Skeletal muscle cell (primary cell): ENCODE measurements around the gene KRT8.
A peak's percentile ranks its signal among the peaks of the same experiment; 100 is the strongest.

Experiments
- DNase-seq: peaks from one replicate; pipeline ENCODE4 v3.0.0-alpha.2; 2010; ENCODE audit warnings: low read depth
- H3K4me3 ChIP-seq: 2 replicates; pipeline ENCODE4 v1.5.1; 2011; ENCODE audit warnings: low read depth, mild to moderate bottlenecking, control low read depth, low read length, moderate library complexity

KRT8 gene

GRCh38 chr12:52926596-52927234 is 21.8 kb upstream of the KRT8 start:
- DNase-seq, result no peak

GRCh38 chr12:52925717-52926595 is 21.1 kb upstream of the KRT8 start:
- no peak for DNase-seq
- no peak overlapping the region for H3K4me3 ChIP-seq

More at GRCh38 chr12:52926596-52927234, 21.8 kb upstream of the KRT8 start:
- no peak overlapping the region for H3K4me3 ChIP-seq

- peak; percentile 50 for DNase-seq
- no peak overlapping the region for H3K4me3 ChIP-seq
Observed at GRCh38 chr12:52924764-52925716, 20.2 kb upstream of the KRT8 start.

- DNase-seq, result no peak
- H3K4me3 ChIP-seq, result no peak overlapping the region
Observed at GRCh38 chr12:52921488-52922165, 16.8 kb upstream of the KRT8 start.

GRCh38 chr12:52920937-52921336 is 16.1 kb upstream of the KRT8 start:
- no peak overlapping the region for H3K4me3 ChIP-seq
- DNase-seq, result no peak

GRCh38 chr12:52918784-52919183 is 13.9 kb upstream of the KRT8 start:
- DNase-seq, result no peak
- H3K4me3 ChIP-seq, result no peak overlapping the region

- DNase-seq, result no peak
- H3K4me3 ChIP-seq, result no peak overlapping the region
Observed at GRCh38 chr12:52918351-52918750, 13.5 kb upstream of the KRT8 start.

- no peak overlapping the region for H3K4me3 ChIP-seq
- DNase-seq, result no peak
Observed at GRCh38 chr12:52917800-52918199, 12.9 kb upstream of the KRT8 start.

GRCh38 chr12:52916216-52916615 is 11.3 kb upstream of the KRT8 start:
- H3K4me3 ChIP-seq, result no peak overlapping the region
- DNase-seq, result no peak

GRCh38 chr12:52915637-52916036 is 10.8 kb upstream of the KRT8 start:
- no peak overlapping the region for H3K4me3 ChIP-seq
- no peak for DNase-seq

GRCh38 chr12:52914576-52915121 is 9.8 kb upstream of the KRT8 start:
- no peak overlapping the region for H3K4me3 ChIP-seq
- DNase-seq, result no peak

- no peak for DNase-seq
- no peak overlapping the region for H3K4me3 ChIP-seq
Observed at GRCh38 chr12:52913431-52913821, 8.6 kb upstream of the KRT8 start.

GRCh38 chr12:52912711-52913430 is 8.0 kb upstream of the KRT8 start:
- no peak overlapping the region for H3K4me3 ChIP-seq
- DNase-seq, result no peak

- DNase-seq, result no peak
- no peak overlapping the region for H3K4me3 ChIP-seq
Observed at GRCh38 chr12:52910248-52910883, 5.5 kb upstream of the KRT8 start.

- no peak for DNase-seq
- no peak overlapping the region for H3K4me3 ChIP-seq
Observed at GRCh38 chr12:52909796-52910195, 4.9 kb upstream of the KRT8 start.

- H3K4me3 ChIP-seq, result no peak overlapping the region
- DNase-seq, result no peak
Observed at GRCh38 chr12:52909331-52909730, 4.5 kb upstream of the KRT8 start.

- DNase-seq, result no peak
- H3K4me3 ChIP-seq, result no peak overlapping the region
Observed at GRCh38 chr12:52907092-52907810, 2.4 kb upstream of the KRT8 start.
